Trophoblast cell (in vitro differentiated cells and primary cell): ENCODE measurements around the gene DOLK.

Experiments used
- DNase-seq, 2 donors: peaks; one replicate each; pipeline ENCODE4 v3.0.0-alpha.2; 2016
- H2AFZ ChIP-seq: 2 replicates; pipeline ENCODE4 v1.6.1; 2013; ENCODE audit warnings: low read length, moderate library complexity, mild to moderate bottlenecking; ENCODE audit not compliant: insufficient read depth, poor library complexity
- H2AK5ac ChIP-seq: 2 replicates; pipeline ENCODE4 v1.6.1; 2013; ENCODE audit warnings: mild to moderate bottlenecking, low read length
- H2BK120ac ChIP-seq: 2 replicates; pipeline ENCODE4 v1.6.1; 2013; ENCODE audit warnings: low read length, mild to moderate bottlenecking, moderate library complexity; ENCODE audit not compliant: insufficient read depth, poor library complexity
- H2BK12ac ChIP-seq: 2 replicates; pipeline ENCODE4 v1.6.1; 2013; ENCODE audit warnings: mild to moderate bottlenecking, low read length, moderate library complexity
- H2BK5ac ChIP-seq: 2 replicates; pipeline ENCODE4 v1.6.1; 2013; ENCODE audit warnings: low read length, low read depth, moderate library complexity, mild to moderate bottlenecking; ENCODE audit not compliant: poor library complexity
- H3K14ac ChIP-seq: 2 replicates; pipeline ENCODE4 v1.6.1; 2013; ENCODE audit warnings: mild to moderate bottlenecking, low read length
- H3K18ac ChIP-seq: 2 replicates; pipeline ENCODE4 v1.6.1; 2013; ENCODE audit warnings: mild to moderate bottlenecking, low read length
- H3K23ac ChIP-seq: 2 replicates; pipeline ENCODE4 v1.6.1; 2013; ENCODE audit warnings: low read length
- H3K27ac ChIP-seq: 2 replicates; pipeline ENCODE4 v1.5.1; 2013; ENCODE audit warnings: low read depth, mild to moderate bottlenecking, inconsistent platforms, low read length, moderate library complexity
- H3K27me3 ChIP-seq: 2 replicates; pipeline ENCODE4 v1.6.1; 2013; ENCODE audit warnings: inconsistent platforms, mild to moderate bottlenecking, low read length, moderate library complexity; ENCODE audit not compliant: insufficient read depth
- H3K36me3 ChIP-seq, 2 experiments: 1 replicate in 1 of 2; 2 replicates in 1 of 2; pipeline ENCODE4 v1.6.1; 2013; ENCODE audit warnings: low read length in 2 of 2, mild to moderate bottlenecking in 2 of 2, moderate library complexity in 1 of 2; ENCODE audit not compliant: insufficient read depth in 2 of 2, control insufficient read depth in 1 of 2
- H3K4ac ChIP-seq: 2 replicates; pipeline ENCODE4 v1.6.1; 2013; ENCODE audit warnings: low read depth, mild to moderate bottlenecking, low read length, moderate library complexity
- H3K4me1 ChIP-seq, 2 experiments: 1 replicate in 1 of 2; 2 replicates in 1 of 2; pipeline ENCODE4 v1.6.1; 2013; ENCODE audit warnings: low read length in 2 of 2, mild to moderate bottlenecking in 2 of 2, moderate library complexity in 1 of 2; ENCODE audit not compliant: insufficient read depth in 2 of 2, control insufficient read depth in 1 of 2
- H3K4me2 ChIP-seq: 2 replicates; pipeline ENCODE4 v1.6.1; 2013; ENCODE audit warnings: inconsistent platforms, mild to moderate bottlenecking, low read length, moderate library complexity
- H3K4me3 ChIP-seq: 2 replicates; pipeline ENCODE4 v1.5.1; 2013; ENCODE audit warnings: mild to moderate bottlenecking, low read depth, low read length, inconsistent platforms
- H3K79me1 ChIP-seq: one replicate; pipeline ENCODE4 v1.6.1; 2013; ENCODE audit warnings: low read length
- H3K79me2 ChIP-seq: 2 replicates; pipeline ENCODE4 v1.6.1; 2013; ENCODE audit warnings: low read length, mild to moderate bottlenecking; ENCODE audit not compliant: control insufficient read depth, insufficient read depth, poor library complexity
- H3K9ac ChIP-seq: 2 replicates; pipeline ENCODE4 v1.6.1; 2013; ENCODE audit warnings: mild to moderate bottlenecking, low read length
- H3K9me3 ChIP-seq: 2 replicates; pipeline ENCODE4 v1.6.1; 2013; ENCODE audit warnings: low read depth, mild to moderate bottlenecking, control low read depth, inconsistent platforms, low read length; ENCODE audit not compliant: insufficient read depth
- H4K12ac ChIP-seq: 2 replicates; pipeline ENCODE4 v1.6.1; 2013; ENCODE audit warnings: low read depth, mild to moderate bottlenecking, low read length, moderate library complexity
- H4K8ac ChIP-seq: 2 replicates; pipeline ENCODE4 v1.6.1; 2013; ENCODE audit warnings: low read depth, mild to moderate bottlenecking, low read length, moderate library complexity
- H4K91ac ChIP-seq: one replicate; pipeline ENCODE4 v1.6.1; 2013; ENCODE audit warnings: low read depth, mild to moderate bottlenecking, low read length, moderate library complexity
- WGBS: extraction: QIAGEN DNeasy Blood & Tissue Kit; methylation state at CpG from one replicate; pipeline ENCODE4 v1.1.7; 2013; ENCODE audit warnings: missing lambda C conversion rate; ENCODE audit not compliant: insufficient read length, insufficient coverage; ENCODE audit errors: extremely low coverage; 5-methylcytosine and 5-hydroxymethylcytosine counted together

Gene DOLK

GRCh38 chr9:128929560-128929959 lies 17.8 kb downstream of the DOLK start:
- no peak overlapping the region for H2BK5ac ChIP-seq
- H3K79me1 ChIP-seq = no peaks in the 10 kb centered on the region
- H3K79me2 ChIP-seq = no peaks in the 10 kb centered on the region
- no CpG with 5 or more reads among the region's 4 CpGs for WGBS
- H2BK120ac ChIP-seq = no peak overlapping the region
- H3K23ac ChIP-seq = no peak overlapping the region
- no peak overlapping the region for H4K12ac ChIP-seq
- DNase-seq = peak in 1 of 2 donors; percentile 83
- H3K14ac ChIP-seq = no peak overlapping the region
- no peak overlapping the region for H2AFZ ChIP-seq
- H3K27ac ChIP-seq = no peak overlapping the region
- no peaks in the 10 kb centered on the region for H3K27me3 ChIP-seq
- H3K9ac ChIP-seq = no peak overlapping the region
- no peak overlapping the region for H4K91ac ChIP-seq
- no peak overlapping the region for H2AK5ac ChIP-seq
- H3K4me2 ChIP-seq = no peak overlapping the region
- no peaks in the 10 kb centered on the region for H3K36me3 ChIP-seq
- H2BK12ac ChIP-seq = no peak overlapping the region
- no peak overlapping the region for H3K4me3 ChIP-seq
- no peak overlapping the region for H3K4ac ChIP-seq
- no peaks in the 10 kb centered on the region for H3K9me3 ChIP-seq
- H3K18ac ChIP-seq = no peak overlapping the region
- no peaks in the 10 kb centered on the region for H3K4me1 ChIP-seq
- H4K8ac ChIP-seq = no peak overlapping the region

- no peaks in the 10 kb centered on the region for H3K36me3 ChIP-seq
- no peaks in the 10 kb centered on the region for H3K9me3 ChIP-seq
Measured at GRCh38 chr9:128928624-128929023, 18.8 kb downstream of the DOLK start.

GRCh38 chr9:128927731-128928411 lies 19.5 kb downstream of the DOLK start:
- no CpG with 5 or more reads among the region's 10 CpGs for WGBS
- no peak overlapping the region for H4K91ac ChIP-seq
- H3K18ac ChIP-seq = no peak overlapping the region
- H3K23ac ChIP-seq = no peak overlapping the region
- H2AK5ac ChIP-seq = no peak overlapping the region
- H2AFZ ChIP-seq = no peak overlapping the region
- H3K9ac ChIP-seq = no peak overlapping the region
- H3K4me2 ChIP-seq = no peak overlapping the region
- no peaks in the 10 kb centered on the region for H3K9me3 ChIP-seq
- peak; percentile 46 to 81 for DNase-seq
- no peak overlapping the region for H3K4me3 ChIP-seq
- H3K36me3 ChIP-seq = no peaks in the 10 kb centered on the region
- no peaks in the 10 kb centered on the region for H3K79me2 ChIP-seq
- no peaks in the 10 kb centered on the region for H3K79me1 ChIP-seq
- H3K4me1 ChIP-seq = no peaks in the 10 kb centered on the region
- no peak overlapping the region for H3K27ac ChIP-seq
- H3K4ac ChIP-seq = no peak overlapping the region
- H4K8ac ChIP-seq = peak overlapping the region; percentile 69
- no peak overlapping the region for H2BK5ac ChIP-seq
- H2BK12ac ChIP-seq = no peak overlapping the region
- H3K27me3 ChIP-seq = no peaks in the 10 kb centered on the region
- H4K12ac ChIP-seq = no peak overlapping the region
- no peak overlapping the region for H2BK120ac ChIP-seq
- H3K14ac ChIP-seq = no peak overlapping the region

More at GRCh38 chr9:128928624-128929023, 18.8 kb downstream of the DOLK start:
- H3K27ac ChIP-seq = no peak overlapping the region
- H3K9ac ChIP-seq = no peak overlapping the region
- H4K8ac ChIP-seq = no peak overlapping the region
- H3K4me2 ChIP-seq = no peak overlapping the region
- H3K18ac ChIP-seq = no peak overlapping the region
- H4K91ac ChIP-seq = no peak overlapping the region
- no CpG with 5 or more reads among the region's 2 CpGs for WGBS
- no peak overlapping the region for H3K4me3 ChIP-seq
- H2BK12ac ChIP-seq = no peak overlapping the region
- no peak overlapping the region for H2AK5ac ChIP-seq
- no peak overlapping the region for H3K14ac ChIP-seq
- no peaks in the 10 kb centered on the region for H3K4me1 ChIP-seq
- no peaks in the 10 kb centered on the region for H3K27me3 ChIP-seq
- H3K79me2 ChIP-seq = no peaks in the 10 kb centered on the region
- no peak overlapping the region for H2BK5ac ChIP-seq
- H4K12ac ChIP-seq = no peak overlapping the region
- H2AFZ ChIP-seq = no peak overlapping the region
- DNase-seq = no peak
- no peak overlapping the region for H2BK120ac ChIP-seq
- no peak overlapping the region for H3K23ac ChIP-seq
- H3K79me1 ChIP-seq = no peaks in the 10 kb centered on the region
- H3K4ac ChIP-seq = no peak overlapping the region

GRCh38 chr9:128923493-128923883 lies 23.9 kb downstream of the DOLK start:
- Histone ChIP-seq H2AFZ (no peak overlapping the region), H3K9me3 (no peaks in the 10 kb centered on the region), H3K79me1 (peaks cover 9% of the 10 kb centered on the region), H3K27me3 (no peaks in the 10 kb centered on the region), H4K91ac (no peak overlapping the region), H4K8ac (no peak overlapping the region), H3K18ac (no peak overlapping the region), H2BK5ac (no peak overlapping the region), H3K27ac (no peak overlapping the region), H3K79me2 (no peaks in the 10 kb centered on the region), H3K36me3 (peaks cover 4 to 9% of the 10 kb centered on the region in 2 experiments), H2AK5ac (no peak overlapping the region), H3K4ac (no peak overlapping the region), H3K4me1 (peaks cover 5 to 6% of the 10 kb centered on the region in 2 experiments), H3K9ac (no peak overlapping the region), H3K23ac (no peak overlapping the region), H4K12ac (no peak overlapping the region), H3K14ac (no peak overlapping the region), H2BK120ac (no peak overlapping the region), H2BK12ac (no peak overlapping the region), H3K4me2 (no peak overlapping the region), H3K4me3 (no peak overlapping the region)
- WGBS = no CpG with 5 or more reads among the region's 6 CpGs
- DNase-seq = no peak
